OCI-LY3 (cell line): ENCODE results near the gene ARHGAP10.
"Not testable (repeated sequence)": the region's sequence is repeated elsewhere in the genome, so short reads cannot be mapped to it uniquely, and the experiment has no call there.

Experiments used
- CTCF ChIP-seq: fragments of 200-600, 300-600 bp; sonication (generic); IDR thresholded peaks from 2 replicates; pipeline ENCODE4 v1.5.1; 2014; ENCODE audit warnings: antibody characterized with exemption, low read length, low read depth
- EZH2phosphoT487 ChIP-seq: fragments of 200-600 bp; shearing (Covaris generic); IDR thresholded peaks from 2 replicates; pipeline ENCODE4 v1.6.1; 2018; ENCODE audit warnings: antibody characterized with exemption, mixed run types, low read depth

- not testable (repeated sequence) for TF ChIP-seq CTCF, EZH2phosphoT487
Measured at GRCh38 chr4:147885216-147885615, 153.3 kb downstream of the ARHGAP10 start.
